GM12891 (cell line): ENCODE measurements around the gene CADM2.

Source experiments
- DNase-seq: peaks from one replicate; pipeline ENCODE4 v3.0.0; 2011; ENCODE audit warnings: low spot score; ENCODE audit not compliant: insufficient read length
- FAIRE-seq: peaks from 2 replicates; lab custom pipeline; 2011; peaks lifted over from hg19 to GRCh38; lab: Jason Lieb, UNC
- PAX5 ChIP-seq: IDR thresholded peaks from 2 replicates; pipeline ENCODE4 v1.6.1; 2011; ENCODE audit warnings: low read length, moderate library complexity, mild to moderate bottlenecking; ENCODE audit not compliant: insufficient read depth, severe bottlenecking
- POLR2A ChIP-seq: IDR thresholded peaks from 2 replicates; pipeline ENCODE4 v1.6.1; 2011; ENCODE audit warnings: low read depth, low read length, control low read depth
- POLR2AphosphoS5 ChIP-seq: IDR thresholded peaks from 2 replicates; pipeline ENCODE4 v1.6.1; 2011; ENCODE audit warnings: low read depth, low read length, control low read depth
- POU2F2 ChIP-seq: IDR thresholded peaks from 2 replicates; pipeline ENCODE4 v1.6.1; 2011; ENCODE audit warnings: low read depth, mild to moderate bottlenecking, control low read depth, low read length, moderate library complexity
- SPI1 ChIP-seq: IDR thresholded peaks from 2 replicates; pipeline ENCODE4 v1.6.1; 2011; ENCODE audit warnings: low read depth, low read length, control low read depth
- TAF1 ChIP-seq: IDR thresholded peaks from 2 replicates; pipeline ENCODE4 v1.6.1; 2011; ENCODE audit warnings: low read depth, low read length, control low read depth

Gene CADM2

DNA sequence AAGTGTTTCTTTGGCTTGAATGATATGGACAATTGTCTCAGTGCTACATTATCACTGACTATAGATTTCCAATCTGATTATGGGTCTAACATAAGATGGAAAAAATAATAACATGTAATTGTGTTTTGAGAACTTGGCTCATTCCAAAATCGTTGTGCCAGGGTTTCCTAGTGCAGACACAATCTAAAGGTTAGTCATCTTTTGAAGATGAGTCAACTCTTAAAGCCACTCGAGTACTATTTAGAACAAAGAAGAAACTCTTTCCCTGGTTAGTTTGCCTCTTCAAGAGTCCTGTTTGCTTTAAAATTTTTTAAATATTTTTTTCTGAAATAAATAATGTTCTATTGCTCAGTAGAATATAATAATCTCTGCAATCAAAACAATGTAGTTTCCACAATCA, 301.0 kb downstream of the CADM2 start:
- FAIRE-seq (no peak), DNase-seq (no peak)
- TF ChIP-seq POU2F2 = no peak
- no peak for TF ChIP-seq TAF1
- no peak for TF ChIP-seq SPI1
- TF ChIP-seq POLR2AphosphoS5 = no peak
- TF ChIP-seq POLR2A = no peak
- TF ChIP-seq PAX5 = no peak

DNA sequence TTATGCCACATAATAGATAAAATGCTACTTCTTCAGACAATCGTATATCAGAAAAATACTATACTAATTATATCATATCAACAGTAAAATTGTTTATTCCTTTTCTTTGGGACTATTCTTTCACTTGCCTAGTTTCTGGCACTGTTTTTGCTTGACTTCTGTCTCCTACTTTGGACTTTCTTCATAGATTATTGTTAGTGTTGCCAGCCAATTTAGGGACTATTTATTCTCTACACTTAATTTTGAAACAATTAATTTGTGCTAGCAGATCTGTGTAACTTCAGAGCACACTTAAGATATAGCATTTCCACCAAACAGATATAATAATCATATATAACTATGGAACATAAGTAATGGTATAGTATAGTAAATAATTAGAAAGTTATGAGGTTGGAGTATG, 305.6 kb downstream of the CADM2 start:
- TF ChIP-seq PAX5 (no peak), POLR2A (no peak), SPI1 (no peak), POLR2AphosphoS5 (no peak), TAF1 (no peak), POU2F2 (no peak)
- DNase-seq = no peak
- no peak for FAIRE-seq

DNA sequence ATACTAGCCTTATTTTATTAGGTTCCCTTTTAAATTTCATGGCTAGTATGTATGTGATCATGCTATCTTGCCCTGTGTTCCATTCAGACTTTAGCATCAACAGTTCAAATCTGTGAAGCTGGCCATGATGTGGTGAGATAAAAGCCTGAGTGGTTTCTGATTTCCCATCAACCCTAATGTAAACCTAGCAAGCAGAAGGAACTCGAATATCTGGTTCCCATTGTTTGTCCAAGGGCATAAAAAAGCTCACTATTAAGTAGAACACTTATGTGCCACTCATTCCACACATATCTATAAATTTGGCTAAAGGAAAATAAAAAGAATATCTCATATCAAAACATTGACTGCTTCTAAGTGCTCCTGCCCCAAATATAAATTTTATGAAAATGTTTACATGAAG, 311.7 kb downstream of the CADM2 start:
- TF ChIP-seq SPI1 (no peak), POU2F2 (no peak), TAF1 (no peak), PAX5 (no peak), POLR2A (no peak), POLR2AphosphoS5 (no peak)
- no peak for DNase-seq

DNA sequence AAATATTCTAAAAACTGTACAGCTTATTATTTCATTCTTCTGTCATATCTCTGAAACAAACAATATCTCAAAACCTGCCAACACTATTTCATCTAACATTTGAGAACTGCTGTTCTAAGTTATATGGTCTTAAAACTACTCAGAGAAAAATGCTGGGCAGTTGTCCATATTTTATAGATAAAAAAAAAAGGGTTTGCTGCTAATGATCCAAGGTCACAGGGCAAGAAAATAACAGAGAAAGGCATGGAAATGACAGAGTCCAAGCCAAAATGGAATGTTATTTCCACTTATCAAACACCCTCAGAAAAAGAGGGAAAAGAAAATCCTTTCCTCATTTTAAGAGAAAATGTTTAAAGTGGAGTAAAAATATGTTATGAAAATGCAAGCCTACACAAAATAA, 313.1 kb downstream of the CADM2 start:
- no peak for DNase-seq
- FAIRE-seq = no peak
- TF ChIP-seq TAF1 (no peak), SPI1 (no peak), POLR2A (no peak), PAX5 (no peak), POLR2AphosphoS5 (no peak), POU2F2 (no peak)

More for the DNA sequence above, 311.7 kb downstream of the CADM2 start:
- no peak for FAIRE-seq

DNA sequence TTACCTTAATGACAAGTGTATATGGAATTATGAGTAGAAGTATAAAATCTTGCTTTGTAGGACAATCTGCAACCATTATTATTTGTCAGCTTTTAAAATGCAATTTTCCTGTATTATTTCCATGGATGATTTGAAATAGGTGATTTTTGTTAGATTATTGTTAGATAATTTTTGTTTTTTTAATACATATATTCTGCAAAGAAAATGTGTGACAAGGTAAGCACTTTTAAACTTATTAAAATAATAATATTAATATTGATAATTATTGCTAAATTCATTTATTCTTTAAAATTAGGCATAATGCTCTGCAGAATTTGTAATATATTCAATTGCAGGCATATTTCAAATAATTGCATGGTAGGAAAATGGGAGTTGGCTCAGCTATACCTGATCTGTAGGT, 329.5 kb downstream of the CADM2 start:
- no peak for TF ChIP-seq POLR2AphosphoS5
- no peak for TF ChIP-seq SPI1
- no peak for TF ChIP-seq TAF1
- FAIRE-seq = no peak
- no peak for DNase-seq

DNA sequence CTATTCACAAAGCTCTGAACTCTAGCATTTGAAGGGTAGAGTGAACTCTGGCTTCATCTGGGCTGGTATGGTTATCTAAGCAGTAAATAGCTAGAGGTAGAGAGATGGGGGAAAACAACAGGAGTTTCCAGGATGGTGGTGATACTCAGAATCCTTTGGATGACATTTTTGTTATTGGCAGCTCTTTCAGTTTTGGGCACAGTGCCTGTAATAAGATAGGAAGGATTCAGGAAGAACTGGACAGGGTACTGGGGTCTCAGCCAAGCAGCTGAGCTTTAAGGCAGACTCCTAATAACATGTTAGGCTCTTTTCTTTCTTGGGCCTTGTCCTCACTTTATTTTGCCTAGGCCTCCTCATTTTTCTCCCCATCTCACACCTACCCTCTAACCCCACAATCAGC, 338.5 kb downstream of the CADM2 start:
- no peak for DNase-seq

DNA sequence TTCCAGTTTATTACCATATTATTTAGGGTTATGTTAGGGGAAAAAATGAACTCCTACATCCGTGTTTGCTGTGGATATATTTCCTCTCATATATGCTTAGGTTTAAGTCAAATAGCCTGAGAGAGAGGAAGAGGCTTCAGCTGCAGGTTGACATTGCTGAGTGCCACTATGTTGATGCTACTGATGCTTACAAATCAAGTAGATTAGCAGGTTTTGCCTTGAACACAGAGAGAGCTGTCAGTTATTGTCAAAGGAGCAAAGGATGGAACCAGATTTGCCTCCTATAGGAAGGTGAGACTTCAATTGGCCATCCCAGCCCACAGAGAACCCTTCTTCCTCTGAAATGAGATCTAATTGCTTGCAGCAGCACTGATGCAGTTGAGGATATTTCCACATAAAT, 339.2 kb downstream of the CADM2 start:
- DNase-seq = no peak
- FAIRE-seq = no peak
- TF ChIP-seq TAF1 (no peak), POLR2AphosphoS5 (no peak), PAX5 (no peak), SPI1 (no peak), POLR2A (no peak), POU2F2 (no peak)

More for the DNA sequence above, 338.5 kb downstream of the CADM2 start:
- FAIRE-seq = no peak
- TF ChIP-seq POLR2A = no peak
- TF ChIP-seq TAF1 = no peak
- TF ChIP-seq POLR2AphosphoS5 = no peak
- TF ChIP-seq POU2F2 = no peak
- TF ChIP-seq SPI1 = no peak

DNA sequence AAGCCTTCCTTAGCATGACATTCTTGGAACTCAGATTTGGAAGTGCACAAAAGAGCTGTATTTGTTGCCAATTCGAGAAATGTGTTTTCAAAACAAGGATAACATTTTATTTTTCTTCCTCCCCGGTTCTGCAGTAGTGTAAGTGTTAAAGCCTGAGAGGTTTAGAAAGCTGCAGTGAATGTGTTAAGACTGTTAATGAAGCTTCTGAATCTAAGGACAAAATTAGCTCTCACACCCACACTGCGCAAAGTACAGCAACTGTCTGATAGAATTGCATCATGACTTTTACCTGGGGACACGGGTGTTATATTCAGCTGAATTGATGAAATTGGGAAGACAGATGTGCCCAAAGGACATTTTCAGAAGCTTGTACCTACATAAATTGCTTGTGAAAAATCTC, 344.4 kb downstream of the CADM2 start:
- TF ChIP-seq POLR2AphosphoS5 = no peak
- no peak for TF ChIP-seq PAX5
- TF ChIP-seq SPI1 = no peak
- TF ChIP-seq POLR2A = no peak
- TF ChIP-seq TAF1 = no peak
- no peak for TF ChIP-seq POU2F2
- DNase-seq = no peak
- FAIRE-seq = no peak

DNA sequence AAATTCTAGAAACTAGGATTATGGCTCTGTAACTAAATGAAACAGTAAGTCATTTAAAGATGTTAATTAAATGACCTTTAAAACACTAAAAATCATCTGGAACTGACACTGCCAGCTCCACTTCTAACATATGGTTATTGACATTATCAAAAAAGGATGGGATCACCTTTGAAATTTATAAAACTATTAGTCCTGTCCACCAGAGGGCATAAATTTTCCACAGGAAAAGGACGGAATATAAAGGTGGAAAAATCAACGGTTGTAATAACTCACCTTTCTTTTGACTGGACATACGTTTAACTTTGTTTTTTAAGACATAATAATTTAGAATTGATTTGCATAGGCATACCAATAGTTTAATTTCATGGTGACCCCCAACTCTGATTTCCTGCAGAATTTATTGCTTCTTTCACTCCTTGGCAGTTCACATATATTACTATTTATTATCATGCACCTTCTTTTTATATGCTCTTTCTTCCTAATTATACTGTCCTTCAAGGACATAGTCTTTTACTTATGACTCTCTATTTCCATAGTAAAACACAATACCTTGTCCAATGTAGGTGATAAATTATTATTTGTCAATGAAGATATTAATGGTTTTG, 345.7 kb downstream of the CADM2 start:
- DNase-seq (no peak), FAIRE-seq (no peak)
- TF ChIP-seq TAF1 (no peak), POLR2AphosphoS5 (no peak), SPI1 (no peak), POU2F2 (no peak), PAX5 (no peak), POLR2A (no peak)

DNA sequence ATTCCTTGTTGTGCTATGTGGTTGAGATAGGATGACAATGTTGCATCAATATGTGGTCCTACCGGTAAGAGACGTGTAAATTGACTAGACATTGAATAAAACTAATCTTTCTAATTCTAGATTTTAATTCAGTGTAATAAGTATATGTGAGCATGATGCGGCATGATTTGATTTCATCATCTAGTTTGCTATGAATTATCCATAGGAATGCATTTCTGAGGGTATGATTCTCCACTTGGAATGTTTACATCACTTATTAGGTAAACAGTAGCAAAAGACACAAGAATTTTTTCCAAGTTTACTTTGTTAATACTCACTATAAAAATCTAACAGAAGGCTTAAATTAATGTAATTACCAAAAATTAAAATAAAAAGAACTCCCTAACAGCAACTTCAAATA, 353.5 kb downstream of the CADM2 start:
- no peak for DNase-seq
- FAIRE-seq = no peak
- no peak for TF ChIP-seq POLR2A
- no peak for TF ChIP-seq PAX5
- no peak for TF ChIP-seq POLR2AphosphoS5
- no peak for TF ChIP-seq SPI1
- TF ChIP-seq TAF1 = no peak
- no peak for TF ChIP-seq POU2F2

DNA sequence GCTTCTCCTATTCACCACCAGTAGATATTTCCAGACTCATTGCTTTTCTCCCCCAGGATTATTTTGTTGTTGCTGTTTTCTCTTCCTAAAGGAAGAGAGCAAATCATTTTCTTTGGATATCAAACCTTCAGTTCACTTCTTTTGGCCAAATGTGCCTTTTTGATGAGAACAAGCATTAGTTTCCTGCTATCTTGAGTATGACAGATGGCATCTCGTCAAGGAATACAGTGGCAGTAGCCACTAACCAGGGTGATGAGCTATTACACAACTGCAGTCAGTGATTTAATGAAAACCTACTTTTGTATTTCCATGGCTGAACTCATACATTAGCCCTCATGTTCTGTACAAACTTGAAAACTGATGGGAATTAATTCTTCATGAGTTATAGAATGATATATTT, 354.6 kb downstream of the CADM2 start:
- FAIRE-seq (no peak), DNase-seq (no peak)
- TF ChIP-seq PAX5 (no peak), TAF1 (no peak), SPI1 (no peak)
